Stimulated activated CD8-positive, alpha-beta memory T cell treated with anti-CD3 and anti-CD28 coated beads, Interleukin-15, amount 100 ng/mL, for 48 hours (primary cell): ENCODE results near the gene CNR1.

Experiments
- DNase-seq, 2 donors: peaks; one replicate each; pipeline ENCODE4 v3.0.0-alpha.2; 2020; ENCODE audit warnings: low read depth in 2 of 2

Gene CNR1

GRCh38 chr6:88143421-88144157, 22.6 kb downstream of the CNR1 start:
- no peak for DNase-seq

DNA sequence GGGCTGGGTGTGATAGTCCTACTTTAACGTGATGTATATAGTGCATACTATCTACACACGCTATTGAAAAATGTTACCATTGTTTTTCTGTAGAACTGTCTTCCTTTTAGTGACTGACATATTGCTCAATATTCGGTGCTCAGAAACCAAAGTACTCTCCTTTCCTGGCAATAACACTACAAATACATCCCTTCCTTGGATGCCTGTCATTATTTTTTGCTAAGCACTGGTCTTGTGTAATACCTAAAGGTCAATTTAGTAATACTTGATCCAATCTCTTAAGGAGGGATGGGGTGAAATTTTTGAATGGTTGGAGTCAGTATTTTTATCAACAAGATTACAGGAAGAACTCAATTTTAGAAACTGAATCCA, 23.9 kb downstream of the CNR1 start:
- DNase-seq: no peak

- DNase-seq: no peak
Measured at GRCh38 chr6:88141561-88142296, 24.4 kb downstream of the CNR1 start.

DNA sequence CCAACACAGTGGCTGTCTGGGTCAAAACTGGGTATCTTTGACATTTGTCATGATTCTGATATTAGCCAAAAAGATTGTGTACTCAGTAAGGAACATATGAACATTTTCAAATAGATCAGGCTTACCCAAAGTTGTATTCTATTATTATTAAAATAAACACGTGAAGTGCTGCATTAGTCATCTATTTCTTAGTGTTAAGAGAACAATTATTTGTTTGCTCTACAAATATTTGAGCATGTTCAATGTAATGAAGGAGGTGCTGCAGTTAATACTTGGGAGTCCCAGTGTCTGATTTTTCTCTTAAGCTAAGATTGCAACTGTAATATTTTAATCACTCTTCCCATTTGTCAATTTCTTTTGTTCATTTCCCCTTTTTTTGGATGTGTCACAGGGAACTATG, 28.2 kb downstream of the CNR1 start:
- DNase-seq: no peak

DNA sequence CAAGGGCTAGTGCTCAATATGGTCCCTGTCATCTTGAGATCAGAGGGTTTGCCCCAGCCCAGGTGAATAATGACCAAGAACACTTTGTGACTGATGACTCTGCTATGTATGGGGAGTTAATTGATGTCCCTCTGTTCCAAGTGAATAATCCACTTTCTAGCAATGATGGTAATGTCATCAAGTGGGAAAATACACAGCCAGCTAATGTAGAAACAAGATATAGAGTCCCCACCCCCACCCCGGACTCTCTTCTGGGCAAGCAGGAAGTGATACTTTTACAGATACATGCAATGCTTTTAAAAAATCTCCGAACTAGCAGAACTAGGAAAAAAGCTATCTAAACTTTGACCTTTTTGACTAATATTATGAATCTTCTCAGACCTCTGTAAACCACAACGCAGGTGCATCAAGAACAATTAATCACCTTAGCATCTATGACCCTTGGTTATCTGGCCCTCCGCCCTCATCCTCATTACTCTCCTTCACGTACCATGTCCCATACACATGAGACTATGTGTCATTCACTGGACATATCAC, 30.5 kb downstream of the CNR1 start:
- no peak for DNase-seq

DNA sequence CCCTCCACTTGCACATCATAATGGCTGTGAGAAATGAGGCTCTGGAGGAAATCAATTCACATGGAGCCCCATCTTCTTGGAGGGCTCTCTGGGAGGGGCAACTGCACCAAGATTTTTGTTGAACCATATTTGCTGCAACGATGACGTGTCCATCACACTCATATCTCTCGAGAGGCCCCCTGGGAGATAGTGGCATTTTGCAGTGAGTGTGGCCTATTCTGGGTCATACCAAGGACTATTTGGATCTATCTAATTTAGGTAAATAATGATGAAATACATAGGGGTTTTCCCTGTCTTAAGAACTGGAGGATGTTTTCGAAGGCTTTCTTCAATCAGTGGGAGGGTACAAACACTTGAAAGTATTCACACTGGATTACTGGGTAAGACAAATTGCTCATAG, 31.6 kb downstream of the CNR1 start:
- DNase-seq: no peak

DNA sequence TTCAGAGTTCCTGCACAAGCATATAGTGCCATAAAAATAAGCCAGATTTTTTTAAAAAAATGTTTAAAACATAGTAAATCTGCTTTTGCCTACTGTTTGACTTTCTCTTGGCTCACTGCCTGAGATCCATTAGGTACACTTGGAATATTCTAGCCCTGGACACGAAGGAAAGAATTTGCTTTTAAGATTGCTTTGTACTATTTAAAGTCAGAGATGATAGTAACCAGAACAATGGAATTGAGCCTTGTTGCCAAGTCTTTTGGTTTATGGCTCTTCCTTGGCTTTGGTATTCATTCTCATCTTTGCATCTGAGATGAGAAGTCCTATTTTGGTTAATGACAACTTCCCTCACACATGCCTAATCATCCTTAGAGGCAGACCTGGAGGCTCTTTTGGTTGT, 32.4 kb downstream of the CNR1 start:
- DNase-seq: no peak

DNA sequence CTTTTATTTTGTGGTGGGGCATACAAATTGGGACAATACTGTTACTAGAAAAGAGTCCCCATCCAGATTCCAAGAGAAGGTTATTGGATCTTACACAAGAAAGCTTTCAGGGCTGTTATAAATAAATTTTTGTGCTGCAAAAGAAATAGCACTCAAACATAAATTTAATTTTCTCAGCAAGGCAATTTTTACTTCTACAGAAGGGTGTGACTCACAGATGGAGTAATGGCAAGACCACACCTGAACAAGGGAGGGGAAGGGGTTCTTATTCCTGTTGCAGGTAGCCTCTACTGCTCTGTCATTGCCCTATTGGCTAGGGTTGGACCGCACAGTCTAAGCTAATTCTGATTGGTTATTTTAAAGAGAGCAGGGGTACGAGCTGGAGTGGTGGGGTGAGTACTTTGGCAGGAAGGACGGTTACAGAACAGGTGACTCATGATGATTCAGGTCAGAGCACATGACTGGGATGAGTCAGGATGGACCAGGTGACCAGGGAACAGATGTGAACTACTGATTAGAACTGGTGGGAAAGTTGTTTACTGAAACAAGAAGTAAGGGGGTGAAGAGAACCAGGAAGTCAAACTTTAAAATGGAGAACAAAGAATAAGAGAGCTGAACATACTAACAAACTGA, 41.1 kb downstream of the CNR1 start:
- DNase-seq: no peak

DNA sequence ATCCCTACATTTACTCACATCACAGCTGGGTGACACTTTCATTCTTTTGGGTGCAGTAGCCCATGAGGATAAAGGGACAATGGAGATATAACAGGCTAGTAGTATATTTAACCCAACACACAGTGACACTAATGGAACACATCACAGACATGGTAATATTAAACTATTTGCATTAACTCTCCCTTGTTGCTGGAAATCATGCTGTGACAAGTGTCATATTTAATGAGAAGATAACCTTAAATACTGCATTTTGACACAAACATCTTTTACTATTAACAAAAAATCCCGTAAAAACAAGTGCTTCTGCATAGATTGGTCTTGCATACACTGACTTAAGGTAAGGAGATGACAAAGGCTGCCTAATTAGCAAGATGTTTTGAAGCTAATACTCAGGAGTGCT, 45.5 kb downstream of the CNR1 start:
- no peak for DNase-seq

- DNase-seq: no peak
Measured at GRCh38 chr6:88119769-88120168, 46.4 kb downstream of the CNR1 start.

DNA sequence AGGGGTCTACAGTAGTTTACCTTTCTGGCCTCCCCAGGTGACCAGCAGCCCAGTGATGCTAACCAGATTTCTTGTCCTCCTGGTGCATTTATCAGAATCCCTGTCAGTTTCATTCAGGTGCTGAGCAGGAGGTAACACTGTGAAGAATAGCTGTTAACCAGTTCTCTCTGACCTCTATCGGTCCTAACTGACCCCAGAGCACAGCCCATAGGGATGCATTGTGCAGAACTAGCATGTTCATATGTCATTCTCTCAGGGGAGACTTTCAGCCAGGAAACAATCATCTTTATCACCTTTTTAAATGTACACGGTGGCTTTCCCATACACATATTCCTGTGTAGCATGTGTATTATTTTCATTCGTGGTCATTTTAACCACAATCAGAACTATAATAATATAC, 49.9 kb downstream of the CNR1 start:
- no peak for DNase-seq

DNA sequence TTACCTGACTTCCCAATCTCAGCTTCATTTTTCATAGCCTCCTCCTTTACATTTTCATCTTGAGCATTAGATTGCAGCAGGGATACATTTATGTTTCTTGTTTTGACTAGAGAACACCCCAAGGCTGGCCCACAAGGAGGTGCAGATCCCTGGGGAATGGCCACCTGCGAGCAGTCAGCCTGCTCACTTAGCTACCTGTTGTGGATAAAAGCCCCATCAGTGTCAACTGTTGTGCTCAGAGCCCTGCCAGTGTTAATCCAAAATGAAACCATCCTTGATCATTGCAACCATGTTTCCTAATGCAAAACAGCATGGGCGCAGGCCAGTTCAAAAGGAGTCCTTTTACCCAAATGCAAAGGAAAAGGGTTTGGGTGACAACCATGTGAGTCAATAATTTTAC, 50.8 kb downstream of the CNR1 start:
- no peak for DNase-seq

- DNase-seq: no peak
Measured at GRCh38 chr6:88114838-88115237, 51.3 kb downstream of the CNR1 start.

DNA sequence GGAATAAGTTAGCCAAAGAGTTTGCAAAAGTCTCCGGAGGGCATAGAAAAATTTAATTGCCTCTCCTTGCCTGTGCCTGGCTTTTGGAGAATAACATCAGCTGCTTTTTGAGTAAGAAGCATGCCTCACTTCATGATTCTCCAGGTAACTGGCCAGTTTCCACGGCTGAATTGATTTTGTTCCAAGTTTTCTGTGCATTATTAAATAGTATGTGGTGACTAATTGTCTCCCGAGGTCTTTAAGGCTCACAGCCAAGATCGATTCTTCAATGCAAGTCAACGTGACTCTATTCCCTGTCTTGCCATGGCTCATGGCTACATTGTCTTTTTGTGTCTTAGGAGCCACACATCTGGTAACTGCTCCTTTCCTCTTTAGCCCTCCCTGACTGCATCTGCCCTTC, 54.2 kb downstream of the CNR1 start:
- DNase-seq: no peak

DNA sequence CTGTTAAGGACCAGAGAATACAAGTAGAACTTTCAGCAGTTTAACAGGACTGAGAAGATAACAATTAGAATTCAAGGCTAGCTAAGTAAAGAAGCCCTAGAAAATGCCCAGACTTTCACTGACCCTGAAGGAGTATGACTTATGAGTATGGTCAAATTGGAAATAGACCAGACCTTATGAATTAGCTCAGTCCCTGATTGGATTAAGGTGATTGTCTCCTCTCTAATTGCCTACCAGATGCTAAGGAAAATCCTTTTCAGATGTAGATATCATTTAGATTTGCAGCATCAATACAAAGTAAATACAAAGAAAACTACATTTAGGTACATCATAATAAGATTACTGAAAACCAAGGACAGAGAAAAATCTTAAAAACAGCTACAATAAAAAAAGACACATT, 58.9 kb downstream of the CNR1 start:
- DNase-seq: no peak

DNA sequence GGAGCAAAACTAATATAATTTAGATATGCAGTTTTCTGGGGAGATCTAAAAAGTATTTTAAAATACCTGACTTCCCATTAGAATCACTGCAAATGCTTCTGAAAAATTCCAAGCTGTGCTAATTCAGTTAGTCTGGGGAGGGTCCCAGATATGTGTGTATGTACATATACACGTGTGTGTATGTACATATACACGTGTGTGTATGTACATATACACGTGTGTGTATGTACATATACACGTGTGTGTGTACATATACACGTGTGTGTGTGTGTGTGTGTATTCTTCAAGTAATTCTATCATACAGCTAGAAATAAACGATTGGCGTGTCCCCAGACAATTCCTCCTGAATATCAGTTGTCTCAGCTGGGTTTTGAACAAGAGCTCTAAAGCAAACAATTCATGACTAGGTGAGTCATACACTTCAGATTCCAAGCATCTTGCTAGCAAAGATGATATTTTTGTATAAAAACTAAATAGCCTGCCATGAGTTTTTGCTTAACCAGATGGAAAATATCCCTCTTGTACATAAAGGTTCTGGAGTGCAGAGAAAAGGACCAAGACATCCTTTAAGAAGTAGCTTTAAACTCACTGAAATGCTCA, 60.3 kb downstream of the CNR1 start:
- no peak for DNase-seq
